Stimulated activated CD8-positive, alpha-beta memory T cell treated with anti-CD3 and anti-CD28 coated beads, Interleukin-4, amount 100 ng/mL, for 4 hours (primary cell): ENCODE results near the gene OR2V2.
"Not testable (repeated sequence)": the region's sequence is repeated elsewhere in the genome, so short reads cannot be mapped to it uniquely, and the experiment has no call there.

Experiments used
- DNase-seq, 2 donors: peaks; one replicate each; pipeline ENCODE4 v3.0.0-alpha.2; 2020; ENCODE audit warnings: low read depth in 2 of 2, low spot score in 1 of 2

Gene OR2V2

DNA sequence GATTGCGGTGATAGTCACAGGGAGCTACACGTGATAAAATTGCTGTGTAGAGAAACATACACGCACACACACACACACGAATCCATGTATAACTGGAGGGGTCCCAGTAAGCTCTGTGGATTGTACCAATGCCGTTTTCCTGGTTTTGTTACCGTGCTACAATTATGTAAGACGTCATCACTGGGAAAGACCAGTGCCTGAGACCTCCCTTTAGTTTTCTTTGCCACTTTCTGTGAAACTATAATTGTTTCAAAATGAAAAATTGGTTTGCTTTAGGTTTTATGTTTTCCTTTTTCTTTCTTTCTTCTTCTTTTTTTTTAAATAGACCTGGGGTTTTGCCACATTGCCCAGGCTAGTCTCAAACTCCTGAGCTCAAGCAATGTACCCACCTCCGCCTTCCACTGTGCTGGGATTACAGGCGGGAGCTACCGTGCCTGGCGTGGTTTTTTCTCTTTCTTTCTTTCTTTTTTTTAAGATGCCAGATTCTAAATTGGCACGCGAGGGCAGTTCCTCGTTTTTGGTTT lies 21.3 kb downstream of the OR2V2 start:
- no peak for DNase-seq

GRCh38 chr5:181169459-181170236 lies 22.3 kb downstream of the OR2V2 start:
- DNase-seq: peak; percentile 49 to 70

- no peak for DNase-seq
Observed at GRCh38 chr5:181170237-181170825, 22.9 kb downstream of the OR2V2 start.

- DNase-seq: no peak
Observed at GRCh38 chr5:181170996-181171395, 23.6 kb downstream of the OR2V2 start.

GRCh38 chr5:181171782-181172181 lies 24.4 kb downstream of the OR2V2 start:
- DNase-seq: no peak

GRCh38 chr5:181173027-181173419 lies 25.6 kb downstream of the OR2V2 start:
- DNase-seq: peak in 1 of 2 donors; percentile 58

GRCh38 chr5:181173420-181174342 lies 26.3 kb downstream of the OR2V2 start:
- peak in 1 of 2 donors; percentile 41 for DNase-seq

DNA sequence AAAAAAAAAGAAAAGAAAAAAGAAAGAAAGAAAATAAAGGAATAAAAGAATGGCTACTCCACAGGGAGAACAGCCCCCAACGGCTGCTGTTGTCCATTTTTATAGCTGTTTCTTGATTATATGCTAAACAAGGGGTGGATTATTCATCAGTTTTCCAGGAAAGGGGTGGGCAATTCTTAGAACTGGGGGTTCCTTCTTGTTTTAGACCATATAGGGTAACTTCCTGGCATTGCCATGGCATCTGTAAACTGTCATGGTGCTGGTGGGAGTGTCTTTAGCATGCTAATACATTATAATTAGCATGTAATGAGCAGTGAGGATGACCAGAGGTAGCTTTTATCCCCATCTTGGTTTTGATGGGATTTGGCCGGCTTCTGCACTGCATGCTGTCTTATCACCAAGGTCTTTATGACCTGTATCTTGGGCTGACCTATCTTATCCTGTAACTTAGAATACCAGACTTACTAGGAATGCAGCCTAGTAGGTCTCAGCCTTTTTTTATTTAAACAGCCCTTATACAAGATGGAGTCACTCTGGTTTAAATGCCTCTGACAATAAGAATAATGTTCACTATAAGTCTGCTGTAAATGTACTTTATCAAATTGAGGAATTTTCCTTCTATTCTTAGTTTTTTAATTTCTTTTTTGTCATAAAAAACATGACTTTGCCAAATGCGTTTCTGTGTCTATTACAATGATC lies 29.0 kb downstream of the OR2V2 start:
- DNase-seq: no peak

GRCh38 chr5:181177559-181177958 lies 30.2 kb downstream of the OR2V2 start:
- not testable (repeated sequence) for DNase-seq

DNA sequence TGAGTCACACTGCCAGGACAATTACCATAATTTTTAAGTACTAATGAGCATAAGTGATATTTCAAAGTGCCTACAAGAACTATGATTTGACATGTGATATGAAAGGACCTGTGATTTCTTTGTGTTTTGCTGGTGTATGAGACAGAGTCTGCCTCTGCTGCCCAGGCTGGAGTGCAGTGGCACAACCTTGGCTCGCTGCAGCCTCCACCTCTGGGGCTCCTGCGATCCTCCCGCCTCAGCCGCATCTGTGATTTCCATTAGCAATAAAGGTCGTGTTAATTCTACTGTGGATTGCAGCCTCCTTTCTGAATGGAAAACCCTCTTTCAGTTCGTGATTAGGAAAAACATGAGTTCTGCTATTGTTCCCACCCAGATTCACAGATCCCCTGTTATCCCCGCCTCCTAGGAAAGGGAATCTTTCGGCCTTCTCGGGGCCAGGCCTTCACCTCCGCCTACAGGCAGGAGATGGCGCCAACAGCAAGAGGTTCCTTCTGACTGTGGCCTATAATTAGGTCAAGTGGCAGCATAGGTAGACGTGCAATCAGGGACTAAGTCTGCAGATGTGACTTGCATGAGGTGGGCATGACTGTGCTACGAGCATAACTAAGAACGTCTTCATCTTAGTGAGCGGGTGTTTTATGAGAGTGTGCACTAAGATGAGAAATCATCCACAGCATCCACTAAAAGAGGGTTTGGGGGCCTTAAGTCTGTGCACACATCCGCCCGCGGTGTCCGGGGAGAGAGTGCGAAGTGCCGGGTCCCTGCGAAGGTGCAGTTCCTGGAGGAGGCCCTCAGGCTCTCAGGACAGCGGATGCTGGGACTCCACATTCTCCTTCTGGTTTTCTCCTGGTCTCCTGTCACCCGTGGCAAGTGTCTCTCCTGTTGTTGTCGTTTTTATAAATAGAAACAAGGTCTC lies 34.5 kb downstream of the OR2V2 start:
- DNase-seq: no peak

GRCh38 chr5:181182651-181183050 lies 35.3 kb downstream of the OR2V2 start:
- DNase-seq: no peak

DNA sequence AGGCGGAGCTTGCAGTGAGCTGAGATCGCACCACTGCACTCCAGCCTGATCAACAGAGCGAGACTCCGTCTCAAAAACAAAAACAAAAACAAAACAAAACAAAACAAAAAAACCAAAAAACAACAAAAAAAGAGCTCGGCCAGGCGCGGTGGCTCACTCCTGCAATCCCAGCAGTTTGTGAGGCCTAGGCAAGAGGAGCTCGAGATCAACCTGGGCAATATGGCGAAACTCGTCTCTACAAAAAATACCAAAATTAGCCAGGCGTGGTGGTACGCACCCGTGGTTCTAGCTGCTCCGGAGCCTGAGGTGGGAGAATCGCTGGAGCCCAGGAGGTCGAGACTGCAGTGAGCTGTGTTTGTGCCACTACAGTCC lies 37.4 kb downstream of the OR2V2 start:
- DNase-seq: no peak

- no peak for DNase-seq
Observed at GRCh38 chr5:181185560-181185959, 38.2 kb downstream of the OR2V2 start.

- no peak for DNase-seq
Observed at GRCh38 chr5:181186022-181186421, 38.6 kb downstream of the OR2V2 start.

DNA sequence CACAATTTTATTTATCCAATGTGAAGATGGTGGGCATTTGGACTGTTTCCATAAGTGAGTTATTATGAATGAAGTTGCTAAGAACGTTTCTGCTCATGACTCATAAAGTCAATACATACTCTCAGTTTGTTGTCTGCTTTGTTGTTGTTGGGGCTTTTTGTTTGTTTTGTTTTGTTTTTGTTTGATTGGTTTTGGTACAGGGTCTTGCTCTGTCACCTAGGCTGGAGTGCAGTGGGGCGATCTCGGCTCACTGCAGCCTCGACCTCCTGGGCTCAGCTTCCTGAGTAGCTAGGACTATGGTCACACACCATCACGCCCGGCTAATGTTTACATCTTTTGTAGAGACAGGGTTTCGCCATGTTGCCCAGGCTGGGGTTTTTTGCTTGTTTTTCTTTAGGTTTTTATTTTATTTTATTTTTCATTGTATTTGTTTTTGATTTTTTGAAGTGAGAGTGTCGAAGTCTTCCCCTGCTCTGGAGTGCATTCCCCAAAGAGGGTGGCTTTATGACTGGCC lies 39.7 kb downstream of the OR2V2 start:
- DNase-seq: no peak

- no peak for DNase-seq
Observed at GRCh38 chr5:181187500-181188213, 40.3 kb downstream of the OR2V2 start.

GRCh38 chr5:181188700-181189362 lies 41.4 kb downstream of the OR2V2 start:
- peak in 1 of 2 donors; percentile 78 for DNase-seq

DNA sequence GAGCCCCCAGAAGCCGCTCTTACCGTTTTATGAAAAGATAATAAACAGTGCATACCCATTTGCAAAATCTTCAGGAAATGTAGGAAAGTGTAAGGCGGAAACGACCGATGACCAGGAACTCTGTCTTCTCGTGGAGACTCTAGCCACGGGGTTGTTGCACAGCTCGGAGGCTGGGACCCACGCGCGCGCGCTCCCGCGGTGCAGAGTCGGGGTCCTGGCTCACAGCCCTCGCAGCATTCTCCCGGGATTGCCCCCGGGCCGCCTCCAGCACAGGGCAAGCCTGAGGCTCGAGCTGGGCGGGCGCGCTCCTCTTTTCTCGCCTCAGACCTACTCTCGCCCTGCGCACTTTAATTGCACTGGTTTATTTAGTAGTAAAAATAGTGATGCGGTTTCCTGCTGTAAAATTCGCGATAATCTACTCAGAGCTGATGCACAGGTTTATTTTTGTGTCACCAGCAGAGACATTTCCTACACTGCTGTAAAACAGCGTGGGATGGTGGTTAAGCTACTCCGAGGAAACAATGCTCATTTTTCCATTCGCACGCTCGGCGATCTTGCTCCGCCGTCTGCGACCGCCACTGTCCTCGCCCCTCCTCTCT lies 42.1 kb downstream of the OR2V2 start:
- no peak for DNase-seq
